HepG2 (cell line): ENCODE data around the gene DNAJC12. TPM values are rescaled to one million over a fixed set of nuclear protein-coding genes. Genes with fewer than 3 reads are reported as not detected.

Source experiments
- AGO1 ChIP-seq: fragments of 200-400 bp; formaldehyde crosslinking; IDR thresholded peaks from 2 replicates; pipeline ENCODE4 v1.6.1; 2017; ENCODE audit warnings: mild to moderate bottlenecking, low read depth, low read length, moderate library complexity; ENCODE audit not compliant: poor library complexity, severe bottlenecking
- ARID2 ChIP-seq: sonication (generic); formaldehyde crosslinking; IDR thresholded peaks from 2 replicates; pipeline ENCODE4 v1.8.1; 2022; ENCODE audit warnings: mild to moderate bottlenecking, missing genetic modification reagents, borderline replicate concordance
- FOSL2 ChIP-seq: sonication (generic); formaldehyde crosslinking; IDR thresholded peaks from 2 replicates; pipeline ENCODE4 v1.4.0; 2020; ENCODE audit warnings: missing genetic modification reagents
- HDAC1 ChIP-seq: sonication (generic); formaldehyde crosslinking; IDR thresholded peaks from 2 replicates; pipeline ENCODE4 v1.5.1; 2020; ENCODE audit warnings: mild to moderate bottlenecking, missing genetic modification reagents
- KLF16 ChIP-seq, 2 experiments: sonication (generic) in 1 of 2; formaldehyde crosslinking in 1 of 2; IDR thresholded peaks; 2 replicates each; pipeline versions ENCODE4 v1.6.1 to v1.8.0; 2016 to 2023; ENCODE audit warnings: missing genetic modification reagents in 2 of 2, missing compliant biosample characterization in 1 of 2
- MED1 ChIP-seq: sonication (generic); formaldehyde crosslinking; IDR thresholded peaks from 2 replicates; pipeline ENCODE4 v1.4.0; 2020; ENCODE audit warnings: missing genetic modification reagents
- NAIF1 ChIP-seq: sonication (generic); formaldehyde crosslinking; IDR thresholded peaks from 2 replicates; pipeline ENCODE4 v1.5.0; 2020; ENCODE audit warnings: mild to moderate bottlenecking, missing genetic modification reagents, borderline replicate concordance
- TAF15 ChIP-seq: fragments of 200-400 bp; formaldehyde crosslinking; IDR thresholded peaks from one replicate; pipeline ENCODE4 v1.6.1; 2018; ENCODE audit warnings: mild to moderate bottlenecking, low read depth, low read length; ENCODE audit not compliant: poor library complexity, severe bottlenecking
- ZNF205 ChIP-seq: IDR thresholded peaks from 2 replicates; pipeline ENCODE4 v1.6.1; 2018; ENCODE audit warnings: missing biosample characterization, missing genetic modification reagents
- ZNF264 ChIP-seq: sonication (generic); formaldehyde crosslinking; IDR thresholded peaks from 2 replicates; pipeline ENCODE4 v1.4.0; 2020; ENCODE audit warnings: missing genetic modification reagents
- ZNF607 ChIP-seq: sonication (generic); formaldehyde crosslinking; IDR thresholded peaks from 2 replicates; pipeline ENCODE4 v1.5.1; 2020; ENCODE audit warnings: missing genetic modification reagents, mild to moderate bottlenecking, borderline replicate concordance
- ZNF670 ChIP-seq: sonication (generic); formaldehyde crosslinking; IDR thresholded peaks from 2 replicates; pipeline ENCODE4 v1.8.0; 2022; ENCODE audit warnings: mild to moderate bottlenecking, missing genetic modification reagents, borderline replicate concordance
- ZNF747 ChIP-seq: sonication (generic); formaldehyde crosslinking; IDR thresholded peaks from 2 replicates; pipeline ENCODE4 v1.8.1; 2023; ENCODE audit warnings: missing genetic modification reagents, mild to moderate bottlenecking, borderline replicate concordance
- ZNF780A ChIP-seq: sonication (generic); formaldehyde crosslinking; IDR thresholded peaks from 2 replicates; pipeline ENCODE4 v1.8.0; 2022; ENCODE audit warnings: mild to moderate bottlenecking, missing genetic modification reagents, moderate library complexity
- polyA plus RNA-seq, 8 experiments: library from polyadenylated mRNA; depleted of rRNA in 3 of 8; stranded (reverse) in 7 of 8; unstranded in 1 of 8; fragments of >200 nt; fragmentation: Illumina TruSeq in 4 of 8; extraction: Trizol in 4 of 8; gene quantifications; 2 replicates each; pipeline versions ENCODE4 v1.2.1 to v1.2.3, GENCODE V29; 2011 to 2016; ENCODE audit warnings: low read depth in 4 of 8, missing spikeins in 1 of 8, mixed read lengths in 1 of 8; ENCODE audit not compliant: insufficient read depth in 1 of 8
- total RNA-seq, 5 experiments: library from RNA; depleted of rRNA; stranded (reverse); fragments of >200 nt; fragmentation: Illumina TruSeq; extraction: Trizol; gene quantifications; 2 replicates each; pipeline ENCODE4 v1.2.3, GENCODE V29; 2016; ENCODE audit warnings: low read depth in 1 of 5
- TF ChIP-seq, protein P1 (sequence below): sonication (generic); formaldehyde crosslinking; IDR thresholded peaks from 2 replicates; pipeline ENCODE4 v1.5.1; 2020; ENCODE audit warnings: mild to moderate bottlenecking, missing genetic modification reagents, moderate library complexity
- TF ChIP-seq, protein P2 (sequence below): sonication (generic); formaldehyde crosslinking; IDR thresholded peaks from 2 replicates; pipeline ENCODE4 v1.5.1; 2020; ENCODE audit warnings: mild to moderate bottlenecking, missing genetic modification reagents, borderline replicate concordance
- TF ChIP-seq, protein P3 (sequence below), 2 experiments: sonication (generic) in 1 of 2; formaldehyde crosslinking in 1 of 2; IDR thresholded peaks; 2 replicates each; pipeline versions ENCODE4 v1.4.0 to v1.6.1; 2018 to 2020; ENCODE audit warnings: missing genetic modification reagents in 2 of 2, borderline replicate concordance in 1 of 2, low read depth in 1 of 2, mild to moderate bottlenecking in 1 of 2, missing biosample characterization in 1 of 2

DNAJC12 gene
- total and polyA plus RNA-seq, 2 of the 13 experiments (the other 11 are each of a cell fraction or from before 2014, with no cell fraction given), result 11.6 to 43.9 TPM

DNA sequence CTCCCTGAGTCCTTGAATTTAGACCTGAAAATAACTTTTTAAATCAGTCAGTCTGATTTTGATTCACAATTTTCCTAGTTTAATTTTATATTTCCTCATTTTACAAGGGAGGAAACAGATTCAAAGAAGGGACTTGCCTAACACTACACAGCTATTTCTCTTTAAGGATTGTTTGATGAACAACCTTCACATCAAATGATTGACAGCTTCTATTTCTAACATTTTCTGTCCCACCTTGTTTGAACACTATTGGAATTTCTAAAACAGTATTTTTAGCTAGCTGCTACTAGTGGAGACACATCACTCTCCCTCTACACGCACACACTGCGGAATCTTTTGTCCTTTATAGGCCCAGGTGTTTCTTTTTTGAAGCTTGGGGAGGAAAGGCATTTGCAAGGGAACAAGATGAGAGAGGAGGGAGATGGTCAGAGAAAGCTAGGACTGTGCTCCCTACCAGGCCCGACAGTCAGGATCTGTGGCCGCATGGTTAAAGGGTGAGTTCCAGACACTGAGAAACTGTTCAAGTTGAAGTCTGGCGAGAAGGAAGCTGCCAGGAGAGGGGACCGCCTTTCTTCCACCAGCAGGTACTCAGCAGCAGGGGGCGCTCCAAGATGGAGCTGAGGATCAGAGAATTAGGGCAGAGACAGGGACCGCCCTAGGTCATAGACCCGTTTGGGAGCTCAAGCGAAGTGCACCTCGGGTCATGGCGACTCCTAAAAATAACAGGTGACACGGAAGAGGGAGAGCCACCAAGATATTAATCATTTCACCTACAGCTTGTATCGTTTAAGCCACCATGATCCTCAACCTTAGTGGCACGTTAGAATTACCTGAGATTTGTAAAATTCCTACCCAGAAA, 49.7 kb downstream of the DNAJC12 start (continued):
- TF ChIP-seq TAF15 (no peak), FOSL2 (CRISPR knock-in tag) (peak; percentile 40; the same call in 1 of the 2 replicates), ZNF264 (CRISPR knock-in tag) (no peak), ZNF670 (CRISPR knock-in tag) (no peak), KLF16 (CRISPR knock-in tag; IDR thresholded peaks at IDR 0.05) (0 out of 4 replicates have a peak, but pooled peaks of 1 of the 2 experiments have one; percentile 36), MED1 (CRISPR knock-in tag) (peak; percentile 45; the same call in 1 of the 2 replicates), ZNF747 (CRISPR knock-in tag) (no peak), HDAC1 (CRISPR knock-in tag) (0 out of 2 replicates have a peak, but pooled peaks have one; percentile 24), ZNF607 (CRISPR knock-in tag) (no peak), ZNF205 (CRISPR knock-in tag) (0 out of 2 replicates have a peak, but pooled peaks have one; percentile 46), NAIF1 (no peak), AGO1 (no peak), ARID2 (CRISPR knock-in tag) (0 out of 2 replicates have a peak, but pooled peaks have one; percentile 35), ZNF780A (no peak)
- TF ChIP-seq, protein P1, sequence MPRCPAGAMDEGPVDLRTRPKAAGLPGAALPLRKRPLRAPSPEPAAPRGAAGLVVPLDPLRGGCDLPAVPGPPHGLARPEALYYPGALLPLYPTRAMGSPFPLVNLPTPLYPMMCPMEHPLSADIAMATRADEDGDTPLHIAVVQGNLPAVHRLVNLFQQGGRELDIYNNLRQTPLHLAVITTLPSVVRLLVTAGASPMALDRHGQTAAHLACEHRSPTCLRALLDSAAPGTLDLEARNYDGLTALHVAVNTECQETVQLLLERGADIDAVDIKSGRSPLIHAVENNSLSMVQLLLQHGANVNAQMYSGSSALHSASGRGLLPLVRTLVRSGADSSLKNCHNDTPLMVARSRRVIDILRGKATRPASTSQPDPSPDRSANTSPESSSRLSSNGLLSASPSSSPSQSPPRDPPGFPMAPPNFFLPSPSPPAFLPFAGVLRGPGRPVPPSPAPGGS (CRISPR knock-in tag), result no peak
- TF ChIP-seq, protein P2, sequence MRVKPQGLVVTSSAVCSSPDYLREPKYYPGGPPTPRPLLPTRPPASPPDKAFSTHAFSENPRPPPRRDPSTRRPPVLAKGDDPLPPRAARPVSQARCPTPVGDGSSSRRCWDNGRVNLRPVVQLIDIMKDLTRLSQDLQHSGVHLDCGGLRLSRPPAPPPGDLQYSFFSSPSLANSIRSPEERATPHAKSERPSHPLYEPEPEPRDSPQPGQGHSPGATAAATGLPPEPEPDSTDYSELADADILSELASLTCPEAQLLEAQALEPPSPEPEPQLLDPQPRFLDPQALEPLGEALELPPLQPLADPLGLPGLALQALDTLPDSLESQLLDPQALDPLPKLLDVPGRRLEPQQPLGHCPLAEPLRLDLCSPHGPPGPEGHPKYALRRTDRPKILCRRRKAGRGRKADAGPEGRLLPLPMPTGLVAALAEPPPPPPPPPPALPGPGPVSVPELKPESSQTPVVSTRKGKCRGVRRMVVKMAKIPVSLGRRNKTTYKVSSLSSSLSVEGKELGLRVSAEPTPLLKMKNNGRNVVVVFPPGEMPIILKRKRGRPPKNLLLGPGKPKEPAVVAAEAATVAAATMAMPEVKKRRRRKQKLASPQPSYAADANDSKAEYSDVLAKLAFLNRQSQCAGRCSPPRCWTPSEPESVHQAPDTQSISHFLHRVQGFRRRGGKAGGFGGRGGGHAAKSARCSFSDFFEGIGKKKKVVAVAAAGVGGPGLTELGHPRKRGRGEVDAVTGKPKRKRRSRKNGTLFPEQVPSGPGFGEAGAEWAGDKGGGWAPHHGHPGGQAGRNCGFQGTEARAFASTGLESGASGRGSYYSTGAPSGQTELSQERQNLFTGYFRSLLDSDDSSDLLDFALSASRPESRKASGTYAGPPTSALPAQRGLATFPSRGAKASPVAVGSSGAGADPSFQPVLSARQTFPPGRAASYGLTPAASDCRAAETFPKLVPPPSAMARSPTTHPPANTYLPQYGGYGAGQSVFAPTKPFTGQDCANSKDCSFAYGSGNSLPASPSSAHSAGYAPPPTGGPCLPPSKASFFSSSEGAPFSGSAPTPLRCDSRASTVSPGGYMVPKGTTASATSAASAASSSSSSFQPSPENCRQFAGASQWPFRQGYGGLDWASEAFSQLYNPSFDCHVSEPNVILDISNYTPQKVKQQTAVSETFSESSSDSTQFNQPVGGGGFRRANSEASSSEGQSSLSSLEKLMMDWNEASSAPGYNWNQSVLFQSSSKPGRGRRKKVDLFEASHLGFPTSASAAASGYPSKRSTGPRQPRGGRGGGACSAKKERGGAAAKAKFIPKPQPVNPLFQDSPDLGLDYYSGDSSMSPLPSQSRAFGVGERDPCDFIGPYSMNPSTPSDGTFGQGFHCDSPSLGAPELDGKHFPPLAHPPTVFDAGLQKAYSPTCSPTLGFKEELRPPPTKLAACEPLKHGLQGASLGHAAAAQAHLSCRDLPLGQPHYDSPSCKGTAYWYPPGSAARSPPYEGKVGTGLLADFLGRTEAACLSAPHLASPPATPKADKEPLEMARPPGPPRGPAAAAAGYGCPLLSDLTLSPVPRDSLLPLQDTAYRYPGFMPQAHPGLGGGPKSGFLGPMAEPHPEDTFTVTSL (CRISPR knock-in tag), result no peak
- TF ChIP-seq, protein P3, sequence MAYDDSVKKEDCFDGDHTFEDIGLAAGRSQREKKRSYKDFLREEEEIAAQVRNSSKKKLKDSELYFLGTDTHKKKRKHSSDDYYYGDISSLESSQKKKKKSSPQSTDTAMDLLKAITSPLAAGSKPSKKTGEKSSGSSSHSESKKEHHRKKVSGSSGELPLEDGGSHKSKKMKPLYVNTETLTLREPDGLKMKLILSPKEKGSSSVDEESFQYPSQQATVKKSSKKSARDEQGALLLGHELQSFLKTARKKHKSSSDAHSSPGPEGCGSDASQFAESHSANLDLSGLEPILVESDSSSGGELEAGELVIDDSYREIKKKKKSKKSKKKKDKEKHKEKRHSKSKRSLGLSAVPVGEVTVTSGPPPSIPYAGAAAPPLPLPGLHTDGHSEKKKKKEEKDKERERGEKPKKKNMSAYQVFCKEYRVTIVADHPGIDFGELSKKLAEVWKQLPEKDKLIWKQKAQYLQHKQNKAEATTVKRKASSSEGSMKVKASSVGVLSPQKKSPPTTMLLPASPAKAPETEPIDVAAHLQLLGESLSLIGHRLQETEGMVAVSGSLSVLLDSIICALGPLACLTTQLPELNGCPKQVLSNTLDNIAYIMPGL (CRISPR knock-in tag; IDR thresholded peaks at IDR 0.05; ENCODE audit: borderline replicate concordance in 1 of 2, low read depth in 1 of 2), result peak; percentile 58 to 80; a peak in 3 of 4 replicates
